Gastrocnemius medialis (tissue), 4 donors: ENCODE measurements around the gene MEF2C. TPM values are rescaled to one million over a fixed set of nuclear protein-coding genes. Genes with fewer than 3 reads are reported as not detected.

Source experiments
- ATAC-seq, 2 donors: fragments of 150-250 bp; one replicate each; pipeline ENCODE4 v1.9.1; 2016
- DNase-seq, 2 donors: peaks; one replicate each; pipeline ENCODE4 v3.0.0-alpha.2; 2019
- H3K27ac ChIP-seq, 4 donors: fragments of 200-600 bp; sonication (generic); 1 replicate in 1 of 4; 2 replicates in 3 of 4; pipeline ENCODE4 v1.5.1; 2016 to 2018; ENCODE audit warnings: mild to moderate bottlenecking in 2 of 4, moderate library complexity in 1 of 4
- H3K27me3 ChIP-seq, 3 donors: fragments of 200-600 bp; sonication (generic) in 2 of 3; 1 replicate in 1 of 3; 2 replicates in 2 of 3; pipeline versions ENCODE4 v1.5.1 to v1.6.0; 2016 to 2019; ENCODE audit warnings: mild to moderate bottlenecking in 1 of 3, moderate library complexity in 1 of 3
- H3K36me3 ChIP-seq, 2 donors: fragments of 200-600 bp; sonication (generic) in 1 of 2; one replicate each; pipeline ENCODE4 v1.5.1; 2017 to 2018
- H3K4me1 ChIP-seq, 2 donors: fragments of 200-600 bp; sonication (generic) in 1 of 2; one replicate each; pipeline ENCODE4 v1.5.1; 2016 to 2017; ENCODE audit warnings: mild to moderate bottlenecking in 2 of 2
- H3K4me3 ChIP-seq, 4 donors: fragments of 200-600 bp; sonication (generic) in 3 of 4; 1 replicate in 1 of 4; 2 replicates in 3 of 4; pipeline ENCODE4 v1.5.1; 2016 to 2019; ENCODE audit warnings: mild to moderate bottlenecking in 2 of 4
- H3K9me3 ChIP-seq, 3 donors: fragments of 200-600 bp; sonication (generic) in 2 of 3; 1 replicate in 1 of 3; 2 replicates in 2 of 3; pipeline ENCODE4 v1.5.1; 2016 to 2019
- CTCF ChIP-seq, 5 experiments: fragments of 450-650 bp in 3 of 5; fragments of 200-600 bp in 2 of 5; sonication (generic) in 2 of 5; IDR thresholded peaks in 4 of 5; conservative IDR thresholded peaks in 1 of 5; 1 replicate in 4 of 5; 2 replicates in 1 of 5; pipeline ENCODE4 v1.5.1; 2016 to 2019; ENCODE audit warnings: antibody characterized with exemption in 5 of 5, mild to moderate bottlenecking in 3 of 5, moderate library complexity in 3 of 5
- POLR2A ChIP-seq, 2 donors: fragments of 450-650 bp; IDR thresholded peaks; one replicate each; pipeline ENCODE4 v1.6.1; 2017; ENCODE audit warnings: antibody characterized with exemption in 2 of 2, mild to moderate bottlenecking in 2 of 2, moderate library complexity in 2 of 2
- in situ Hi-C, 4 donors: fragments of 200-750 bp; cut with MboI; loops; one replicate each; pipeline versions ENCODE4 v1.15.0 to v1.8.0; 2017; ENCODE audit warnings: low sequenced_read_pairs in 4 of 4
- intact Hi-C: fragments of 100-400 bp; cut with DNase I; formaldehyde crosslinking; loops from one replicate; pipeline ENCODE4 v1.15.1; 2023; ENCODE audit warnings: low total_unique reads
- total RNA-seq, 4 donors: library from RNA; depleted of rRNA; stranded (reverse); fragments of >200 nt; gene quantifications; one replicate each; pipeline versions ENCODE4 v1.1.0 to v1.2.3, GENCODE V29; 2016

The MEF2C gene
- total RNA-seq, 4 donors from 2014 or later = 63.8 to 192 (median 128) TPM

- no peak for ATAC-seq
- no peak for TF ChIP-seq POLR2A (IDR thresholded peaks at IDR 0.05)
- no peak for TF ChIP-seq CTCF (IDR thresholded peaks at IDR 0.05 in 4 of 5, conservative IDR thresholded peaks at IDR 0.05 in 1 of 5)
- Histone ChIP-seq H3K27ac (peak overlapping the region; percentile 71 to 88 (median 80)), H3K4me1 (peaks cover 25 to 34% of the 10 kb centered on the region in 2 donors), H3K27me3 (no peaks in the 10 kb centered on the region), H3K9me3 (no peaks in the 10 kb centered on the region), H3K36me3 (peaks cover 0 to 5% of the 10 kb centered on the region in 2 donors), H3K4me3 (no peak overlapping the region)
- in situ Hi-C loops (no loop called here), intact Hi-C loops (no loop called here)
- no peak for DNase-seq
Measured at GRCh38 chr5:88770276-88771257, 112.4 kb downstream of the MEF2C start.

GRCh38 chr5:88769165-88769564 lies 113.8 kb downstream of the MEF2C start:
- ATAC-seq (no peak), DNase-seq (no peak)
- intact Hi-C loops = no loop called here
- TF ChIP-seq CTCF (IDR thresholded peaks at IDR 0.05 in 4 of 5, conservative IDR thresholded peaks at IDR 0.05 in 1 of 5) (no peak), POLR2A (IDR thresholded peaks at IDR 0.05) (no peak)
- H3K27me3 ChIP-seq = no peaks in the 10 kb centered on the region
- H3K4me1 ChIP-seq = peaks cover 23 to 26% of the 10 kb centered on the region in 2 donors
- peaks cover 0 to 5% of the 10 kb centered on the region in 2 donors for H3K36me3 ChIP-seq
- no peak overlapping the region for H3K4me3 ChIP-seq
- in situ Hi-C loops = no loop called here
- H3K27ac ChIP-seq = peak overlapping the region in 2 of 4 donors; percentile 51 to 88
- no peaks in the 10 kb centered on the region for H3K9me3 ChIP-seq

- intact Hi-C loops (no loop called here), in situ Hi-C loops (no loop called here)
- peak overlapping the region in 3 of 4 donors; percentile 14 to 88 (median 51) for H3K27ac ChIP-seq
- H3K4me3 ChIP-seq = no peak overlapping the region
- H3K4me1 ChIP-seq = peaks cover 16 to 26% of the 10 kb centered on the region in 2 donors
- no peaks in the 10 kb centered on the region for H3K27me3 ChIP-seq
- DNase-seq (no peak), ATAC-seq (no peak)
- H3K9me3 ChIP-seq = no peaks in the 10 kb centered on the region
- TF ChIP-seq CTCF (IDR thresholded peaks at IDR 0.05 in 4 of 5, conservative IDR thresholded peaks at IDR 0.05 in 1 of 5) = no peak
- TF ChIP-seq POLR2A (IDR thresholded peaks at IDR 0.05) = no peak
- peaks cover 0 to 2% of the 10 kb centered on the region in 2 donors for H3K36me3 ChIP-seq
Measured at GRCh38 chr5:88768411-88768810, 114.6 kb downstream of the MEF2C start.

- peak overlapping the region in 3 of 4 donors; percentile 36 to 88 (median 52) for H3K27ac ChIP-seq
- in situ Hi-C loops (no loop called here), intact Hi-C loops (no loop called here)
- ATAC-seq (no peak), DNase-seq (no peak)
- no peak overlapping the region for H3K4me3 ChIP-seq
- no peaks in the 10 kb centered on the region for H3K9me3 ChIP-seq
- H3K36me3 ChIP-seq = peaks cover 0 to 5% of the 10 kb centered on the region in 2 donors
- no peaks in the 10 kb centered on the region for H3K27me3 ChIP-seq
- TF ChIP-seq POLR2A (IDR thresholded peaks at IDR 0.05) (no peak), CTCF (IDR thresholded peaks at IDR 0.05 in 4 of 5, conservative IDR thresholded peaks at IDR 0.05 in 1 of 5) (no peak)
- peaks cover 5 to 38% of the 10 kb centered on the region in 2 donors for H3K4me1 ChIP-seq
Measured at GRCh38 chr5:88765798-88766197, 117.2 kb downstream of the MEF2C start.
